Thymus (tissue), 14 donors: ENCODE measurements around the gene HYDIN. TPM values are rescaled to one million over a fixed set of nuclear protein-coding genes. Genes with fewer than 3 reads are reported as not detected.

ENCODE experiments used
- DNase-seq, 9 donors: peaks; one replicate each; pipeline ENCODE4 v3.0.0-alpha.2; 2013; ENCODE audit warnings: low spot score in 9 of 9, low read depth in 6 of 9, missing footprints in 1 of 9
- H3K27ac ChIP-seq, 2 donors: one replicate each; pipeline ENCODE4 v1.5.1; 2013; ENCODE audit warnings: control low read depth in 1 of 2, low read depth in 1 of 2, low read length in 1 of 2, mild to moderate bottlenecking in 1 of 2, moderate library complexity in 1 of 2
- H3K27me3 ChIP-seq, 2 donors: one replicate each; pipeline ENCODE4 v1.5.1; 2013; ENCODE audit warnings: low read length in 1 of 2; ENCODE audit not compliant: control insufficient read depth in 2 of 2, insufficient read depth in 1 of 2
- H3K36me3 ChIP-seq, 2 donors: one replicate each; pipeline ENCODE4 v1.5.1; 2013; ENCODE audit warnings: low read length in 1 of 2, mild to moderate bottlenecking in 1 of 2, moderate library complexity in 1 of 2; ENCODE audit not compliant: control insufficient read depth in 2 of 2, insufficient read depth in 2 of 2
- H3K4me1 ChIP-seq, 2 donors: one replicate each; pipeline ENCODE4 v1.5.1; 2013; ENCODE audit warnings: low read length in 2 of 2; ENCODE audit not compliant: control insufficient read depth in 2 of 2, insufficient read depth in 2 of 2
- H3K4me3 ChIP-seq, 2 donors: one replicate each; pipeline ENCODE4 v1.5.1; 2013; ENCODE audit warnings: low read length in 2 of 2, control low read depth in 1 of 2, mild to moderate bottlenecking in 1 of 2
- H3K9me3 ChIP-seq, 2 donors: one replicate each; pipeline ENCODE4 v1.5.1; 2013; ENCODE audit warnings: low read length in 1 of 2, mild to moderate bottlenecking in 1 of 2; ENCODE audit not compliant: control insufficient read depth in 2 of 2, insufficient read depth in 1 of 2
- WGBS: extraction: QIAGEN DNeasy Blood & Tissue Kit; methylation state at CpG from one replicate; pipeline ENCODE4 v1.1.7; 2013; 5-methylcytosine and 5-hydroxymethylcytosine counted together
- long read RNA-seq, 10 donors: transcript quantifications; one replicate each; lab custom pipeline, GENCODE V29; 2026
- polyA plus RNA-seq: library from polyadenylated mRNA; stranded (reverse); fragments of 200-250 nt; gene quantifications from one replicate; pipeline ENCODE4 v1.2.3, GENCODE V29; 2013
- total RNA-seq: library from RNA; stranded (reverse); fragments of 120-200 nt; gene quantifications from one replicate; pipeline ENCODE4 v1.2.4, GENCODE V29; 2013
- donor health status: healthy.

HYDIN gene
- total RNA-seq: 0.33 TPM
- 0.46 TPM for polyA plus RNA-seq
- long read RNA-seq, donor 1: 0 reads
- long read RNA-seq, donor 2: 0 reads
- long read RNA-seq, donor 3: 0 reads
- long read RNA-seq, donor 4: 0 reads
- long read RNA-seq, donor 5: 0 reads
- long read RNA-seq, donor 6: 0 reads
- long read RNA-seq, donor 7: 0 reads
- long read RNA-seq, donor 8: 0 reads
- long read RNA-seq, donor 9: 0 reads
- long read RNA-seq, donor 10: 0 reads

- WGBS: 17% methylated on average over 38 of the region's 38 CpGs
- Histone ChIP-seq H3K9me3 (peaks cover 0 to under 1% of the 10 kb centered on the region in 2 donors), H3K4me3 (no peak within 1 kb of the TSS), H3K36me3 (no peaks in the 10 kb centered on the region), H3K27ac (no peak within 1 kb of the TSS), H3K27me3 (peaks cover 0 to 8% of the 10 kb centered on the region in 2 donors), H3K4me1 (peaks cover 0 to 3% of the 10 kb centered on the region in 2 donors)
- DNase-seq: peak in 8 of 9 donors; percentile 19 to 71 (median 29)
These were observed at the start of gene HYDIN for GRCh38 chr16:71230122-71230845. Gene HYDIN, minus strand, starts transcription at chr16:71230722. Its CDS starts 43,827 bp downstream, at chr16:71186895.

- no peaks in the 10 kb centered on the region for H3K36me3 ChIP-seq
- no peak overlapping the region for H3K4me3 ChIP-seq
- no peak for DNase-seq
- no peak overlapping the region for H3K27ac ChIP-seq
- H3K9me3 ChIP-seq: no peaks in the 10 kb centered on the region
- H3K27me3 ChIP-seq: no peaks in the 10 kb centered on the region
- WGBS: 96% methylated on average over 4 of the region's 4 CpGs
- no peaks in the 10 kb centered on the region for H3K4me1 ChIP-seq
These were observed 46.2 kb upstream of the HYDIN start for GRCh38 chr16:71276589-71277334.

DNA sequence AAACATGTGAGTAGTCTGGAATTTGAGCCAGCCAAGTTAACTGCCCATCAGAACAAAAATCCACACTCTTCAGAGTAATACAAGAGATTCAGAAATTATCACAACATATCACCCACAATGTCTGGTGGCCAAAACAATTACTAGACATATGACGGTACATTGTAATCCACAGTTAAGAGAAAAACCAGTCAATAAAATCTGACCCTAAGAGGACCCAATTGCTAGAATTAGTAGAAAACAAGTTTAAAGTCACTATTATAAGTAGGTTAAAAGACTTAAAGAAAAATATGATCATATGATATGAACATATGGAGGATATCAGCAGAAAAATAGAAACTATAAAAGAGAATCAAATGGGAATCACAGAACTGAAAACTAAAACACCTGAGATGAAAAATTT lies 42.9 kb upstream of the HYDIN start:
- DNase-seq: no peak
- no peak overlapping the region for H3K27ac ChIP-seq
- H3K9me3 ChIP-seq: no peaks in the 10 kb centered on the region
- H3K4me1 ChIP-seq: no peaks in the 10 kb centered on the region
- H3K36me3 ChIP-seq: no peaks in the 10 kb centered on the region
- H3K27me3 ChIP-seq: no peaks in the 10 kb centered on the region
- WGBS: 97% methylated on average over 1 of the region's 1 CpG
- H3K4me3 ChIP-seq: no peak overlapping the region

DNA sequence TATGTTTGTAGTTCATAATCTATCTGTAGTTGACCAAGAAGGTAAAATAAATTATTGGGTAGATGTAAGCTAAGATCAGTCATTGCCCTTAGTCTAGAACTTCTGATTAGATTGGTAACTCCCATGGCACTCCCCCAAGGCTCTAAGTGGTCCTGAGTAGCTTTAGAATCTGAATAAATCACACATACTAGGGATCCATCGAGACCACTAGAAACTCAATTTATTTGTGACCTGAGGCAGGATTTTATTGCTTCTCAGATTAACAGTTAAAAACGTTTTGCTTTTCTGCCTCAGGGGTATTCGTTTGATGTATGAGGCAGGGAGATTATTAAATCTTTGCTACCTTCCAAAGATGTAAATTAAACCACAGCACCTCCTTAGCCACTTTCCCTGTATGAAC lies 33.8 kb upstream of the HYDIN start:
- Histone ChIP-seq H3K9me3 (no peaks in the 10 kb centered on the region), H3K4me1 (no peaks in the 10 kb centered on the region), H3K27ac (no peak overlapping the region), H3K4me3 (no peak overlapping the region), H3K27me3 (no peaks in the 10 kb centered on the region), H3K36me3 (no peaks in the 10 kb centered on the region)
- WGBS: 83% methylated on average over 3 of the region's 3 CpGs
- DNase-seq: no peak

GRCh38 chr16:71263582-71263981 lies 33.1 kb upstream of the HYDIN start:
- Histone ChIP-seq H3K4me1 (no peaks in the 10 kb centered on the region), H3K9me3 (no peaks in the 10 kb centered on the region), H3K27me3 (no peaks in the 10 kb centered on the region), H3K36me3 (no peaks in the 10 kb centered on the region), H3K27ac (no peak overlapping the region), H3K4me3 (no peak overlapping the region)
- no peak for DNase-seq
- 98% methylated on average over 3 of the region's 3 CpGs for WGBS

DNA sequence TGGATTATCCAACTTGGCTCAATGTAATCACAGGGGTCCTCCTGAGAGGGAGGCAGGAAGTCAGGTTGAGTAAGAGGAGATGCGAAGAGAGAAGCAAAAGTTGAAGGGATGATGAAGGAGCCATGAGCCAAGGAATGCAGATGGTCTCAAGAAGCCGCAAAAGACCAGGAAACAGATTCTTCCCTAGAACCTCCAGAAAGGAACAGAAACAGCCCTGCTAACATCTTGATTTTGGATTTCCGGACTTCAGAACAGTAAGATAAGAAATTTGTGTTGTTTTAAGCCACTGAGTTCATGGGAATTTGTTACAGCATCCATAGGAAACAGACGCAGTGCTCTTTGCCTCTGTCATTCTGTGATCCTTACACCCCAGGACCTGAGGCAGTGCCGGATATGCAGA lies 31.9 kb upstream of the HYDIN start:
- Histone ChIP-seq H3K27me3 (no peaks in the 10 kb centered on the region), H3K36me3 (no peaks in the 10 kb centered on the region), H3K9me3 (no peaks in the 10 kb centered on the region), H3K4me1 (peaks cover 0 to 2% of the 10 kb centered on the region in 2 donors), H3K27ac (no peak overlapping the region), H3K4me3 (no peak overlapping the region)
- WGBS: 96% methylated on average over 5 of the region's 5 CpGs
- DNase-seq: no peak

DNA sequence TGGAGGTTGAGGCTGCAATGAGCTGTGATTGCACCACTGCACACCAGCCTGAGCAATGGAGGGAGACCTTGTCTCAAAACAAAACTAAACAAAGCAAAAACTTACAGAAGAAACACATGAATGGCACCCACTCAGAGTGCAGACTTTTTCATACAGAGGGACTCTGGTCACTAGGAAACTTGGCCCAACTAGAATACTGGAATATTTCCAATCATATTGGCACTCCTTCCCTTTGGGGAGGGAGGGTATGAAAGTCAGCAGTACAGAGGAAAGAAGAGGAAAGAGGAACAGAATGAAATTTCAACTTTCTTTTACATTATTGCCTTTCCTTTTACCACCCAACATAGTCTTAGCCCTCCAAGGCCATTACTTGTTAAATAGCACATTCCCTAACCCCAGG lies 30.5 kb upstream of the HYDIN start:
- no peak for DNase-seq
- no peaks in the 10 kb centered on the region for H3K27me3 ChIP-seq
- no peaks in the 10 kb centered on the region for H3K36me3 ChIP-seq
- H3K4me3 ChIP-seq: no peak overlapping the region
- no peak overlapping the region for H3K27ac ChIP-seq
- no peaks in the 10 kb centered on the region for H3K9me3 ChIP-seq
- H3K4me1 ChIP-seq: peaks cover 0 to 2% of the 10 kb centered on the region in 2 donors

GRCh38 chr16:71259086-71259485 lies 28.6 kb upstream of the HYDIN start:
- no peaks in the 10 kb centered on the region for H3K36me3 ChIP-seq
- no peaks in the 10 kb centered on the region for H3K27me3 ChIP-seq
- 28% methylated on average over 5 of the region's 5 CpGs for WGBS
- peak overlapping the region; percentile 23 to 43 for H3K27ac ChIP-seq
- peak in 5 of 9 donors; percentile 6 to 56 (median 13) for DNase-seq
- no peak overlapping the region for H3K4me3 ChIP-seq
- H3K9me3 ChIP-seq: no peaks in the 10 kb centered on the region
- peaks cover 0 to 9% of the 10 kb centered on the region in 2 donors for H3K4me1 ChIP-seq

DNA sequence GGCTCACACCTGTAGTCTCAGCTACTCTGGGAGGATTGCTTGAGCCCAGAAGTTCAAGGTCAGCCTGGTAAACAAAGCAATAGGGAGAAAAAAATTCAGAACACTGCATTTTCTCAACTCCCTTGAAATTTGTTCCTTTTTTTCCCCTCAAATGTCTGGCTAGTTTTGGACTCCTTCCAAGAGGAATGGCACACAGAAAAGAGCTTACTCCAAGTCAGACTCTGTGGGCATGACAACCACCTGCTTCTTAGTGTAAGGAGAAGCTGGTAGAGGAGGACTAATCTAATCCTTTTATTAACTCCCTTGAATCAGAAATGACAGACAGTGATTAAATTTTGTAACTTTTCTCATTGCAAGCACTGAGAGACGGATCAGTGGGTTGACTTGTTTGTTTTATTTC lies 27.9 kb upstream of the HYDIN start:
- Histone ChIP-seq H3K27me3 (no peaks in the 10 kb centered on the region), H3K4me1 (peaks cover 0 to 9% of the 10 kb centered on the region in 2 donors), H3K9me3 (no peaks in the 10 kb centered on the region), H3K27ac (peak overlapping the region; percentile 5 to 9), H3K36me3 (no peaks in the 10 kb centered on the region), H3K4me3 (no peak overlapping the region)
- DNase-seq: no peak
- WGBS: 93% methylated on average over 1 of the region's 1 CpG
